Measurements from ENCODE around the gene BASP1. TPM values are rescaled to one million over a fixed set of nuclear protein-coding genes. Genes with fewer than 3 reads are reported as not detected.
"Not testable (repeated sequence)": the region's sequence is repeated elsewhere in the genome, so short reads cannot be mapped to it uniquely, and the experiment has no call there.

The BASP1 gene
- total RNA-seq, 1 experiment from 2014 or later: not detected

DNA sequence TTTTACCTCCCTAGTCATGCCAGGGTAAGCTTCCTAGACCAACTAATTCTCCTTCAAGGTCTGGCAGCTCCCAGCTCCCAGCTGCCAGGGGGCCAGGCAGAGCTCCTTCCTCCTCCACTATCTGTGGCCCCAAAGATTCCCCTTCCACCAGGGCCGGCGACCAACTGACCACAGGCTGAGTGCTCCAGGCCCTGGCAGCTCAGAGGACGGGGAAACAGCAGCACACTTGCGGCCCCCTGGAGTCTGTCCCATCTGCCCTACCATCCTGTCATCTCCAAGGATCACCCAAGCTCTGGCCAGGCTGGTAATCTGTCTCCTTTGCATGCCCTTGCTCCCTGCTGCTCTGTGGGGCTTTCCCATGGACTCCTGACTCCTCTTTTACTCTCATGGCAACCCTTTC lies 31.2 kb upstream of the BASP1 start:
- Histone ChIP-seq H3K4me1 (peaks cover 9% of the 10 kb centered on the region; the same call in 1 of the 2 replicates), H3K9me3 (replicated peaks) (no peaks in the 10 kb centered on the region), H3K27ac (no peak overlapping the region), H3K4me3 (no peak overlapping the region), H3K36me3 (no peaks in the 10 kb centered on the region), H3K27me3 (no peaks in the 10 kb centered on the region)
- DNase-seq: no peak

DNA sequence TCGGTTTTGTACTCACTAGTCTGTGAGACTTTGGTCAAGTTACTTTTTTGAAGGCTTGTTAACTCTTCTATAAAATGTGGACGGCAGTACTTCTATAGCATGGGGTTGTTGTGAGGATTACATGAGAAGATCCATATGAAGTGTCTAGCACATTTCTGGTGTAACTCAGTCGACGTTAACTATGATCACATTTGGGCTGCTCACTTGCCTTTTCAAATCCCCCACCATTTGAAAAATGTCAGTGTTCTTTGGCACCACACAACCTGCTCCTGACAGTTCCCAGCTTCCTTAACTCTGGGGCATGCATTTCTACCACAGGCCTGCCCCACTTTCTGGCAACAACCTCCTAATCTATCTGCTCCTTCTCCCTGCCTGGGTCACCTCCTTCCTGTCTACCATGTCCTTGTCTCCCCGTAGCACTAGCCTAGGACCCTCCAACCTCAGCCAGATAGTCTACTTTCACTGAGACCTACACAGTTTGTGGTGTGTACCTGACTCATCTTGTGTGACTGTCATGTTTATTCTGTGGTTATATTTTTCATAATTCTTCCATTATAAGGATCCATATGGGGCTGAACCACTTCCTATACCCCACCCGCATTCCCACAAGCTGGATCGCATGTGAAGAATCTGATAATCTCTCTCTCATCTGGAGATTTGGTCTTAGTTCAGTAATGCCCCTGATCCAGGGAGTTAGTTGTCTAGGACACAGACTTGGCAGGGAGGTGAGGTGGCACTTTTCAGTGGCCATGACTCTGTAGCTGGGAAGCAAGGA lies 30.2 kb upstream of the BASP1 start:
- Histone ChIP-seq H3K36me3 (no peaks in the 10 kb centered on the region), H3K4me1 (peaks cover 9% of the 10 kb centered on the region; the same call in 1 of the 2 replicates), H3K4me3 (no peak overlapping the region), H3K9me3 (replicated peaks) (no peaks in the 10 kb centered on the region), H3K27me3 (no peaks in the 10 kb centered on the region), H3K27ac (no peak overlapping the region)
- DNase-seq: no peak

DNA sequence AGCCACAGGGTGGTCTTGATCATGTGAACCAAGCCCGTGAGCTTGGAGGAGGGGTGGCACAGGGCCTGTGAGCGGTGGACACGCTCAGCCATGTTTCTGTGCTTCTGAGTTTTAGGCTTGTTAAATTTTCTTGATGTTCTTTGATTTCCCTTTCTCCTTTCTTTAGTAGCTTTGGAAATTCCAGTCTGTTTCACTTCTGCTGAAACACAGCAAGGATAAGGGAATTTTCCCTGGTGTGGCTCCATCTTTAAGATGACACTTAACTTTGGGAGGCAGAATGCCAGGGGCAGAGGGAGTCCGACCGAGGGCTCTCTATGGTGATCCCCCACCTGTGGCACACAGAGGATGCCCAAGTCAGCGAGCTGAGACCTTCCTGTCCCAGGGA lies 29.7 kb upstream of the BASP1 start:
- H3K27ac ChIP-seq: no peak overlapping the region
- no peaks in the 10 kb centered on the region for H3K27me3 ChIP-seq
- H3K4me1 ChIP-seq: peaks cover 12% of the 10 kb centered on the region
- no peak overlapping the region for H3K4me3 ChIP-seq
- no peaks in the 10 kb centered on the region for H3K9me3 ChIP-seq (replicated peaks)
- DNase-seq: no peak
- no peaks in the 10 kb centered on the region for H3K36me3 ChIP-seq

DNA sequence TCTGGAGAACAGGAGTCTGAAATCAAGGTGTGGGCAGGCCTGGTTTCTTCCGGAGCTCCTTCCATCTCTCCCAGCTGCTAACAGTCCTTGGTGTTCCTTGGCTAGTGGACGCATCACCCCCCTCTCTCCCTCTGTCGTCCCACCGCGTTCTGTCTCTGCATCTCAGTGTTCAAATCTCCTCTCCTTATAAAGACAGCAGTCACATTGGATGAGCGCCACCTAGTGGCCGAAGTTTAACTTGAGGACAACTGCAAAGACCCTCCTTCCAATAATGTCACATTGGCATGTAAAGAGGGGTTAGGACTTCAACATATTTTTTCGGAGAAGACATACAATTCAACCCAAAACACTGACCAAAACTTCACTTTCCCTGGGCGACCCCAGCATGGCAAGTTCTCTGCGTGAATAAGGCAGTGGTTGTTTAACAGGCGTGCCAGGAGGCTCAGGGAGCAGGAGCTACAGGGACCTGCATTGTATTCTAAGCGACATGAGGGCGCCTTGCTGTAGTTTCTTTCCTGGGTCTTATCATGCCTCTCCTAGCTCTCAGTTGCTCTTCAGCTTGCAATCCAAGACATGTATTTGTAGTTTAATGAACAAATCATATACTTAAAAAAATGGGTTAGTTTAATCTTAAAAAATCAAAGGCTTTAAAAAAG lies 27.9 kb upstream of the BASP1 start:
- Histone ChIP-seq H3K4me1 (peaks cover 12% of the 10 kb centered on the region), H3K27me3 (no peaks in the 10 kb centered on the region), H3K27ac (no peak overlapping the region), H3K4me3 (no peak overlapping the region), H3K9me3 (replicated peaks) (no peaks in the 10 kb centered on the region), H3K36me3 (no peaks in the 10 kb centered on the region)
- peak; percentile 57 to 81 for DNase-seq

DNA sequence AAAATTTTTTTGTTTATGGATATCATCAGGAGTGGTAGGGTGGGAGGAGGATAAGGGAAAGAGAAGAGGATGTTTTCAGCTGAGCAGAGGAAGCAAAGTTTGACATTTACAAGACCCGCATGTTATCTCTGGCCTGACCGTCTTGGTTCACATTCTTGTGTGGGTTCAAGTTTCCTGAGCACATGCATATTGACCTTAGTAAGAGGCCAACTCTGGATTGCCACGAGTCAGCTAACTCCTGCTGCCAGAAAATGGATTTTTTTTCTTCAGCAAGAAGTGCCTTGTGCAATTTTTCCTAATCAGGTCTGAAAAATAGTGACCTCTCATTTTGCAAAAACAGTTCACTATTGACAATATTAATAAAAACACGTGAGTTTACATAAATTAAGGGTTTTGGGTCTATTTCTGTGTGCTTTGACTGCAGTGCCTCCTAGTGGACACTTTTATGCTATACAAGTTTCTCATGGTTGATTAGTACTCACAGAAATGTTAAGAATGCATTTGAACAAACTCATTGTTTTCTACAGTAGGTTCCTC lies 27.1 kb upstream of the BASP1 start:
- no peak overlapping the region for H3K4me3 ChIP-seq
- no peaks in the 10 kb centered on the region for H3K36me3 ChIP-seq
- no peak overlapping the region for H3K27ac ChIP-seq
- peak in 1 of 2 experiments; percentile 62 for DNase-seq
- peaks cover 12% of the 10 kb centered on the region for H3K4me1 ChIP-seq
- H3K9me3 ChIP-seq (replicated peaks): no peaks in the 10 kb centered on the region
- no peaks in the 10 kb centered on the region for H3K27me3 ChIP-seq

DNA sequence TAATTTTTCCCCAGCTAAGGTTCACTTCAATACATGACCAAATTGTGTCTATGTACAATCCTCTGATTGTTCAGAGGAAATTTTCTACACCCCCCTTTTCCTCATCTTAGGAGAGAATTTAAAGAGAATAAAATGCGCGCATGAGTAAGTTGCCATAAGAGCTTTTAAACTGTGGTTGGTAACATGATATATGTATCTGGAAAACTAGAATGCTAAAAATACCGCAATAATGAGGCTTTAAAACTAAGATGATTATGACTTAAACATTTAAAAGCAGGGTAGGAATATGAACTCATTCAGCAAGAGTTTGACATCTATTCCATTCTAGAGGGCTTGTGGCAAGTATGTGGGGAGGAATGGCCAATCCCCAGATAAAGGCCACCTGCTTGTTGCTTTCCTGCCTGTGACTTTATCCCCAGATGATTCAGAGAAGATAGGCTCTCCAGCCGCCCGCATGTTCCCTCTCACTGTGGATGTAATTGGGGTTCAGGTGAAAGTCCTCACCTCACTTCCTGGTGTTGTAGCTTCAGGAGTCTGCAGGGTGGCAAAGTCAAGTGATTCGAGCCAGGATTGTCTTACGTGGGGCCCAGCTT lies 26.5 kb upstream of the BASP1 start:
- no peaks in the 10 kb centered on the region for H3K9me3 ChIP-seq (replicated peaks)
- H3K4me3 ChIP-seq: no peak overlapping the region
- DNase-seq: peak in 1 of 2 experiments; percentile 16
- H3K4me1 ChIP-seq: peaks cover 12% of the 10 kb centered on the region
- no peaks in the 10 kb centered on the region for H3K27me3 ChIP-seq
- H3K27ac ChIP-seq: no peak overlapping the region
- no peaks in the 10 kb centered on the region for H3K36me3 ChIP-seq

DNA sequence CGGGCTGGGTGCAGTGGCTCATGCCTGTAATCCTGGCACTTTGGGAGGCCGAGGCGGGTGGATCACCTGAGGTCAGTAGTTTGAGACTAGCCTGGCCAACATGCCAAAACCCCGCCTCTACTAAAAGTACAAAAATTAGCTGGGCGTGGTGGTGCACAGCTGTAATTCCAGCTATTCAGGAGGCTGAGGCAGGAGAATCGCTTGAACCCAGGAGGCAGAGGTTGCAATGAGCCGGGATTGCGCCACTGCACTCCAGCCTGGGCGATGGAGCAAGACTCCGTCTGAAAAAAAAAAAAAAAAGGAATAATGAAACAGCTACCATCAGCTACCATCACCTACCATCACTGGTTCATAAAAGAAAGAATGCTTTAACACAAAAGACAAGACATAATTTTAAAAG lies 25.9 kb upstream of the BASP1 start:
- H3K27me3 ChIP-seq; H3K4me3 ChIP-seq; DNase-seq; H3K9me3 ChIP-seq (replicated peaks); H3K27ac ChIP-seq; H3K36me3 ChIP-seq: not testable (repeated sequence)
- H3K4me1 ChIP-seq: peaks cover 12% of the 10 kb centered on the region

DNA sequence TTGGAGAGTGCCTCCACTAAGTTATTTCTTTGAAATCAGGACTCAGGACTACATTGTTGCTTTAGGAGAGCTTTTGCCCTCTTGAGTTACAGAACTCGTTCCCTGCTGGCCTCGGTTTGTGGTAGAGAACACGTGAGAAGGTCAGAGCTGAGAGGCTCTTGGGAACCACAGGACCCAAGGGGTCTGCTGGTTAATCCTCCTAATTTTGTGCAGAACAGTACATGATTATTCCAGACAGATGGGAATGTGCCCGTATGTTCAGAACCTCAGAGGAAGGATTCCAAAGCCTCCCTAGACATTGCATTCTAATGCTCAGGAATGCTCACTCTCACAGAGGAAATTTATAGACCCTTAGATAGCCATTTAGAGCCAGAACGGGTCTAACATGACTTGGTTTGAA lies 25.2 kb upstream of the BASP1 start:
- Histone ChIP-seq H3K27ac (no peak overlapping the region), H3K4me3 (no peak overlapping the region), H3K9me3 (replicated peaks) (no peaks in the 10 kb centered on the region), H3K27me3 (no peaks in the 10 kb centered on the region), H3K4me1 (peaks cover 12% of the 10 kb centered on the region), H3K36me3 (no peaks in the 10 kb centered on the region)
- DNase-seq: peak; percentile 61 to 71

DNA sequence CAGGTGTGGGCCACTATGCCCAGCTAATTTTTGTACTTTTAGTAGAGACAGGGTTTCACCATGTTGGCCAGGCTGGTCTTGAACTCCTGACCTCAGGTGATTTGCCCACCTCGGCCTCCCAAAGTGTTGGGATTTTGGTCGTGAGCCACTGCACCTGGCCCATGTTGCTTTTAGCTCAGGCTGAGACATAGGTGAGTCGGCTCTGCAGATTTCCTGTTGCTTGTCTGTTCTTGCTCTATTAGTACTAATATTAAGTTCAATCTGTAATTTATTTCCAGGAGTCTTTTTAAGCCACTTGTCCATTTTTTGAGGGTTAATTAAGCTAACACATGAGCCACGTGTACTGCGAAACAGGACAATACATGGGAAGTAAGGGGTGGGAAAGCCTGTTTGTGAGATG lies 21.4 kb upstream of the BASP1 start:
- Histone ChIP-seq H3K27me3 (no peaks in the 10 kb centered on the region), H3K4me3 (no peak overlapping the region), H3K4me1 (peaks cover 6% of the 10 kb centered on the region), H3K36me3 (no peaks in the 10 kb centered on the region), H3K9me3 (replicated peaks) (no peaks in the 10 kb centered on the region), H3K27ac (no peak overlapping the region)
- no peak for DNase-seq

DNA sequence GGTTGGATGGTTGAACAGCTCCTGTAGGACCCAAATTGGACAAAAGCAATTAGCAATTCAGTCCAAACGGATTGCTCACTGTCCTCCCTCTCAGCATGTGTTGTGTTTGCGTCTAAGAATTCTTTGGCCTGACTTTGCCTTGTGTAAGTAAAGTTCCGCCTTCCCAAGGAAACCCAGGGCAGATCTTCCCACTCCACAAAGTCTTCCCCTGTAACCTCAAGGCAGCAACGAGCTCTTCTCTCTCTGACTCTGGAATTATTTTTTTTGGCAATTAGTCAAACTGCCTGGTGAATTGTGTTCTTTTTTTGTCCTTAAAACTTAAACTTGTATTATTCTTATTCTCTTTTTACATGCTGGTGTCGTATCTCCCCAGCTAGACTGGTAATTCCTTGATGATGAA lies 20.7 kb upstream of the BASP1 start:
- Histone ChIP-seq H3K4me3 (no peak overlapping the region), H3K36me3 (no peaks in the 10 kb centered on the region), H3K27me3 (no peaks in the 10 kb centered on the region), H3K9me3 (replicated peaks) (no peaks in the 10 kb centered on the region), H3K27ac (no peak overlapping the region), H3K4me1 (peaks cover 4% of the 10 kb centered on the region; the same call in 1 of the 2 replicates)
- no peak for DNase-seq

DNA sequence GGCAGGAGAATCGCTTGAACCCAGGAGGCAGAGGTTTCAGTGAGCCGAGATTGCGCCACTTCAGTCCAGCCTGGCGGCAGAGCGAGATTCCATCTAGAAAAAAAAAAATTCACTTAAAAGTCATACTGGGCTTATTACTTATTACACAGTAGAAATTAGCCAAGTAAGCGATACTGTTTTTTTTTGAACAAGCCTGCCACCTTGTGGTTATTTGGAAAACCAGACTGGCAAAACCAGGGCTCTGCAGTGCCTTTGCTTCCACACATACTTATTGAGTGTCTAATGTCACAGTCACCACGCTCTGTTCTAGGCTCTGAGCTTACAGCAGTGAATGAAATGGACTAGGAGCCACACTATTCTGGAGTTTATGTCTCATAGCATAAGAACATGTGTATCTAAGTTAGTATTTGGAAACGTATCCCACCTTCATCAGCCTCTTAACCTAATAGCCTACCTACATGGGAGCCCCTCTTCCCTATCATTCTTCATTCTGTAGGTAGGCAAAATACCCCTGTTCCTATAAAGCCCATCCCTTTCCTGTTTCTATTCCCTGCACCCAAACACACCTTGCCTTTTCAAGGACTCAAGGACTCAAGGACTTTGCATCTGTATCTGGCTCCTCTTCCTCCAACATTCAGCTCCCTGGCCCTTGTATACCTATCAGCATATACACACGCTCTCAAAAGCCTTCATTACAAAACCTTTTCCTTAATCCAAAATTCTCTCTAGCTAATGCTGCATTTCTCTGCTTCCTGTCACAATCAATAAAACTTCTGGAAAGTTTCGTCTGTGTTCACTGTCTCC lies 13.9 kb upstream of the BASP1 start:
- no peaks in the 10 kb centered on the region for H3K36me3 ChIP-seq
- H3K9me3 ChIP-seq (replicated peaks): no peaks in the 10 kb centered on the region
- H3K27ac ChIP-seq: no peak overlapping the region
- H3K4me3 ChIP-seq: no peak overlapping the region
- peak in 1 of 2 experiments; percentile 67 for DNase-seq
- no peaks in the 10 kb centered on the region for H3K4me1 ChIP-seq
- no peaks in the 10 kb centered on the region for H3K27me3 ChIP-seq

DNA sequence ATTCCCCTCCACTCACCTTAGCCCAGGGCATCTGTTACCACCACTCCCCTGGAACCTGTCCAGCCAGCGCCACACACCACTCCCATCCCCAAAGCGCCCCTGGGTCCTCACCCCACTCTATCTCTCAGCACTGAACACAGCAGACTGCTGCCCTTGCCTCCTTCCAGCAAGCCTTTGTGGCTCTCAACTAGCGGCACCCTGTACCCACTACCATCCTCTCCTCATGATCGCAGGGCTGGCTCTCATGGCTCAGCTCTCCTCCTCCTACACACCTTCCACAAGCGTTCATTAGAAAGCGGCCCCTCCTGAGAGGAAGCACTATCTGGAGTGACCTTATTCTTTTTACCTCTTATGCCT lies 13.3 kb upstream of the BASP1 start:
- no peaks in the 10 kb centered on the region for H3K27me3 ChIP-seq
- DNase-seq: no peak
- no peak overlapping the region for H3K4me3 ChIP-seq
- H3K36me3 ChIP-seq: no peaks in the 10 kb centered on the region
- no peaks in the 10 kb centered on the region for H3K4me1 ChIP-seq
- H3K9me3 ChIP-seq (replicated peaks): no peaks in the 10 kb centered on the region
- H3K27ac ChIP-seq: no peak overlapping the region

DNA sequence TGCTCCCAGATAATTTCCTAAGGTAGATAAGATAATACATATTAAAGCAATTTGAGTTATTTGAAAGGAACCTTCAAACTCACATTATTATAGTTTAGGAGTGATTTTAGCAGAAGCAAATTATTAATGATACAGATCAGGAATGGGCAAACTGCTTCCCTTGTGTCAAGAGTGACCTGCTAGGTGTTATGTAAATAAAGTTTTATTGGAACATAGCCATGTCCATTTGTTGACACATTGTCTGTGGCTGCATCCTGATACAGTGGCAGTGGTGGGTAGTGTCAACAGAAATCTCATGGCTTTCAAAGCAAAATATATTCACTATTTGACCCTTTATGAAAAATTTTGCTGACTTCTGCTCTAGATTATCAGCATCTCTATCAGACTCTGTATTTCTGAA lies 11.4 kb upstream of the BASP1 start:
- Histone ChIP-seq H3K9me3 (replicated peaks) (no peaks in the 10 kb centered on the region), H3K27ac (no peak overlapping the region), H3K4me1 (no peaks in the 10 kb centered on the region), H3K4me3 (no peak overlapping the region), H3K27me3 (no peaks in the 10 kb centered on the region), H3K36me3 (no peaks in the 10 kb centered on the region)
- DNase-seq: no peak

DNA sequence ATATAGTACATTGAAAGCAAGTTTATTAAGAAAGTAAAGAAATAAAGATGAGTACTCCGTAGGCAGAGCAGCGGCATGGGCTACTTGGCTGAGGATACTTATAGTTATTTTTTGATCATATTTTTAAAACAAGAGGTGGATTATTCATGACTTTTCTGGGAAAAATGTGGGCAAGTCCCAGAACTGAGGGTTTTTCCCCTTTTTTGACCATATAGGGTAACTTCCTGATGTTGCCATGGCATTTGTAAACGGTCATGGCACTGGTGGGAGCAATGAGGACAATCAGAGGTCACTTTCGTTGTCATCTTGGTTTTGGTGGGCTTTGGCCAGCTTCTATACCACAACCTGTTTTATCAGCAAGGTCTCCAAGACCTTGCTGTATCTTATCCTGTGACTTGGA lies 5.2 kb upstream of the BASP1 start:
- H3K9me3 ChIP-seq (replicated peaks): no peaks in the 10 kb centered on the region
- no peak overlapping the region for H3K4me3 ChIP-seq
- H3K27ac ChIP-seq: no peak overlapping the region
- H3K4me1 ChIP-seq: no peaks in the 10 kb centered on the region
- DNase-seq: no peak
- no peaks in the 10 kb centered on the region for H3K27me3 ChIP-seq
- H3K36me3 ChIP-seq: no peaks in the 10 kb centered on the region

DNA sequence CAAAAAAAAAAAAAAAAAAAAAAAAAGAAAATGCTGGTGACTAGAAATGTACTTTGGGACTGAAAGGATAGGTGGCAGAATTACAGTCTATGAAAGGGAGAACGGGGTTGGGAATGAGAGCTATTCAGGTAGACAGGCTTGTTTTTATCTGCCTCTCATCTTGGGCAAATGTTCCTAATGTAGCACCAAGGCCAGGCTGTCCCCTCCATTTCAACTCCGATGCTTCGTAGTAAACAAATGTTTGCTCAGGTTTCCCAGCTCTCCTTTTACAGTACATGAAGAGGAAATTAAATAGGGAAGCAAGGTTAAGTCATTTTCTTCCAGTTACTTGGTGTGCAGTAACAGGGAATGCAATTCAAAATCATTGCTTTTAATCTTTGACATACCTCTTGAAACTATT lies 4.4 kb upstream of the BASP1 start:
- no peak for DNase-seq
- Histone ChIP-seq H3K27me3 (no peaks in the 10 kb centered on the region), H3K4me3 (no peak overlapping the region), H3K27ac (no peak overlapping the region), H3K9me3 (replicated peaks) (no peaks in the 10 kb centered on the region), H3K36me3 (no peaks in the 10 kb centered on the region), H3K4me1 (no peaks in the 10 kb centered on the region)

Data from SJCRH30 (cell line).